Measurements from ENCODE around the gene NAA40. TPM values are rescaled to one million over a fixed set of nuclear protein-coding genes. Genes with fewer than 3 reads are reported as not detected.

Gene NAA40
- total RNA-seq, 2 experiments from 2014 or later = 13.7 to 15.9 TPM

DNA sequence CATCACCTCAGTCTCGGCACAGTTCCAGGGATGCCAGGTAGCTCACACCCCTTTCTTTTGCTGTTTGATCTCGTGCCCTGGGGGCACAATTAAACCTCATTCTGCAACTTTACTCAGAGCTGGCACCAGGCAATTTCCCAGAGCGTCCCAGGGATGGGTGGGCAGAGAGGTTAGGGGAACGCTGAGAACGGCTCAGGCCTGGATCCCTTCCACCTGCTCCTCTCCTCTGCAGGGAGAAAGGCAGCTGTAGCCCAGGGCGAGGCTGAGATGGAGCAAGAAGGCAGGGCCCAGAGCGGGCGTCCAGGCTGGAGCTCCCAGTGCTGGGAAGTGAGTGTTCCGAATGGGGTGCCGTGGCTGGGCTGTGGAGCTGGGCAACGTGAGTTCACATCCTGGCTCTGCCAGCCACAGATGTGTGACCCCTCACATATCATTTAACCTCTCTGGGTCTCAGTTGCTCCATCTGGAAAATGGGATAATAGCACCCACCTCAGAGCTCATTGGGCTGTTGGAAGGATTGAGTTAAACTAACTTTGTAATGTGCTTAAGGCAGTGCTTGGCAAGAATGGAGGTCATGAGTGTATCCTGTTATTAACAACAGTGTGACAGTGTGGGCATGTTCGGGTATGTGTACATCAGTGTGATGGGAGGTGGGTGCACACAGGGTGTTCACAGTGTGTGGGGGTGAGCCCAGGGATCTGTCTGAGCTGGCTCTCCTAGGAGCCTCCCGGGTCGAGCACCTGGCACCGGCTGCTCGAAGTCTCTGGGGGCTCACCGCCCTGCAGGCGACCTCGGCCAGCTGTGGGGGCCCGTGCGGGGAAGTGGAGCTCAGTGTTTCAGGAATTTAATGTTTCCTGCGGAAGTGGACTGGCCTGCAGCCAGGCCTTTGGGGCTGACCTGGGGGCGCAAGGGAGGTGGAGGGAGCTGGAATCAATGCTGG, 63.0 kb downstream of the NAA40 start:
- H3K9me3 Mint-ChIP-seq (ENCODE audit: low read depth) = no peaks in the 10 kb centered on the region
- peaks cover 3% of the 10 kb centered on the region for H3K4me1 Mint-ChIP-seq
- CTCF ChIA-PET = interaction anchor here (0.6 to 3.0 kb wide), 18 partner anchors 7 to 595 kb away, joined by 3 to 80 read pairs (median 4); no protein-coding TSS in a partner anchor
- H3K4me3 Mint-ChIP-seq = no peak overlapping the region
- no peak for ATAC-seq
- H3K27ac Mint-ChIP-seq = no peak overlapping the region
- no peak for DNase-seq
- peaks cover 7% of the 10 kb centered on the region for H3K27me3 Mint-ChIP-seq
- peaks cover 8% of the 10 kb centered on the region for H3K36me3 Mint-ChIP-seq (ENCODE audit: low read depth)
- POLR2A ChIA-PET = no interaction called here
- intact Hi-C loops (cut with DNase I, micrococcal nuclease) = loop anchor here in 1 of 2 experiments (2.0 kb wide), 1 partner anchor 59 kb away; no protein-coding TSS in a partner anchor

DNA sequence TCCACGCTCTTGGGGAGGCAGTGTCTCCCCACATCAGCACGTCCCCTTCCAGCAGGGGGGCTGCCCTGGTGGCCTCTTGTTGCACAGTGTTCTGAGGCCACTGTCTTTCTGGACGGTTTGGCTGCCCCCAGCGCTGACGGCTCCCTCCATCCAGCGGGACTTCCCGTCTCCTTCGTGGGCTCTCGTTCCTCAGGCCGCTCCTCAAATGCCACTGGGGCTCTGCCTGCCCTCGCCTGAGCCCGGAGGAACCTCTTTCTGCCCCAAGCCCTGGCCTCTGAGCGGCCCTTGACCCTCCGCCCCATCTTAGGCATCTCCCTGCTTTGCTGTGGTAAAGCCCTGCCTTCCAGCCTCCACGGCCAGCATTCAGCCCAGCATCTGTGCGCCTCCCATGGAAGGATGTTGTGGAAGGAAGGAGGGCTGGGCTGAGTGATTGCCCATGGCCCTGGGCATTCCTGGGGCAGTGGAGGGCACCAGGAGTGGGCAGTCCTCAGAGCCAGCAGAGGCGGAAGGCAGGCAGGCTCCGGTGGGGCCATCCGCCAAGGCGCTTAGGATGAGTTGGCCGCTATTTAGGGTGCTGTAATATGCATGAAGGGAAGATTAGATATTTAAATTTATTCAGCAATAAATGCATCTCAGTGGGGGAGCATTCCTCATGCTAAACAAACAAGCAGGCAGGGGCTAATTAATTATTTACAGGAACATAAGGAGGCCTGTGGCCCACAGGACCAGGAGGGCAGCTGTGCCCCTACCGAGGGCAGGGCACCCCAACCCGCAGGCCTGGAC, 65.2 kb downstream of the NAA40 start:
- CTCF ChIA-PET = no interaction called here
- ATAC-seq (no peak), DNase-seq (no peak)
- H3K4me1 Mint-ChIP-seq = peaks cover 8% of the 10 kb centered on the region
- POLR2A ChIA-PET = no interaction called here
- H3K4me3 Mint-ChIP-seq = no peak overlapping the region
- H3K27ac Mint-ChIP-seq = no peak overlapping the region
- no peaks in the 10 kb centered on the region for H3K9me3 Mint-ChIP-seq (ENCODE audit: low read depth)
- peaks cover 24% of the 10 kb centered on the region for H3K27me3 Mint-ChIP-seq
- intact Hi-C loops (cut with DNase I, micrococcal nuclease) = no loop called here
- H3K36me3 Mint-ChIP-seq (ENCODE audit: low read depth) = no peaks in the 10 kb centered on the region

DNA sequence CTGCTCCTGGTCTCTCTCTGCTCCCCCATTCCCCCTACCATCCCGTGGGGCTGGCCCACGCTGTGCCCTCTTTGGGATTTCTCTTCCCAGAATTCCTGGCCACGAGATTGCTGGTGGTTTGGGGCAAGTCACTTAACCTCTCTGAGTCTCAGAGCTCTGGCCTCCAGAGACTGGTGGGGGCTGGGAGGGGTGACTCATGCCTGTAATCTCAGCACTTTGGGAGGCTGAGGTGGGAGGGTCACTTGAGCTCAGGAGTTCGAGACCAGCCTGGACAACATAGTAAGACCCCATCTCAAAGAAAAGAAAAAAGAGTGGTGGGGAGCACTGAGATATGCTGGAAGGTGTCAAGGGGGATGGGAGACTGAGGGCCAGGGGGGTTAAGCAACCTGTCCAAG, 65.8 kb downstream of the NAA40 start:
- ChIA-PET POLR2A (no interaction called here), CTCF (no interaction called here)
- intact Hi-C loops (cut with DNase I, micrococcal nuclease) = no loop called here
- ATAC-seq = no peak
- Mint-ChIP-seq H3K4me1 (peaks cover 8% of the 10 kb centered on the region), H3K4me3 (no peak overlapping the region), H3K27me3 (peaks cover 25% of the 10 kb centered on the region), H3K9me3 (ENCODE audit: low read depth) (no peaks in the 10 kb centered on the region), H3K27ac (no peak overlapping the region), H3K36me3 (ENCODE audit: low read depth) (no peaks in the 10 kb centered on the region)
- no peak for DNase-seq

DNA sequence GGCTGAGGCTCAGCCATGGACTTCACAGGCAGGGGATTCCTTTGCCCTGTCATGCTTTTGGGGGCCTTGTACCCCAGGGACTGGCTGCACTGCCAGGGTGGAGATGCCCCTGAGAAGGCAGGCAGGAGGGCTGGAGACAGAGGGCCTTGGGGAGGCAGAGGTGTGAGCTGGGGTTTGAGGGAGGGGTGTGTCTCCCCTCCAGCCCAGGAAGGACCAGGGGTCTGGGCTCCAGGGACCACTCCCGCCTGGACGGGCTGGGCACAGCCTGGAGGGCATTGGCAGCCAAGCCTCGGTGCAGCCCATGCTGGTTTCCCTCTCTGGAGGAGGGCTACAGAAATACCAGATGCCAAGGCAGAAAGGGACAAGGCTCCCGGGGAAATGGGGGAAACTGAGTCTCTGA, 66.9 kb downstream of the NAA40 start:
- ChIA-PET CTCF (no interaction called here), POLR2A (no interaction called here)
- no peak for DNase-seq
- H3K27ac Mint-ChIP-seq = no peak overlapping the region
- H3K27me3 Mint-ChIP-seq = peaks cover 27% of the 10 kb centered on the region
- H3K36me3 Mint-ChIP-seq (ENCODE audit: low read depth) = peaks cover 4% of the 10 kb centered on the region
- intact Hi-C loops (cut with DNase I, micrococcal nuclease) = no loop called here
- H3K4me3 Mint-ChIP-seq = no peak overlapping the region
- H3K4me1 Mint-ChIP-seq = peaks cover 6% of the 10 kb centered on the region
- H3K9me3 Mint-ChIP-seq (ENCODE audit: low read depth) = peaks cover 7% of the 10 kb centered on the region
- no peak for ATAC-seq

DNA sequence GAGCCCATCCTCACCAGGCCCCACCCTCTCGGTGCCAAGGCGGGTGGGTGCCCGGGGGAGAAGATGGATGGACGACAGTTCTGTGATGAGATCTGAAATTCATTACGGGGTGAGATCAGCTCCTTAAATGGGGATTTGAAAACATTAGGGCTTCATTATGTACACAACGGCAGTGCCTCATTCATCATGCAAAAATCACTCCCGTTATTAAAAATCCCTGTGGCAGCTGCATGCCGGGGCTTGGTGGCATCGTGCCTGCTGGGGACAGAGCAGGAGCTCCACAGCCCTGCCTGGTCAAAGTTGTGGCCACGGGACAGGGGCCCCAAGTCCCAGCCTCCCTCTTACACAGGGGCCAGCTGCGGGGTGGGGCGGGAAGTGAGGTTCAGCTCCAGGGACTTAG, 67.6 kb downstream of the NAA40 start:
- H3K27me3 Mint-ChIP-seq = peaks cover 25% of the 10 kb centered on the region
- peaks cover 6% of the 10 kb centered on the region for H3K36me3 Mint-ChIP-seq (ENCODE audit: low read depth)
- intact Hi-C loops (cut with DNase I, micrococcal nuclease) = no loop called here
- no peak for DNase-seq
- peaks cover 6% of the 10 kb centered on the region for H3K4me1 Mint-ChIP-seq
- ATAC-seq = no peak
- H3K9me3 Mint-ChIP-seq (ENCODE audit: low read depth) = peaks cover 12% of the 10 kb centered on the region
- no peak overlapping the region for H3K4me3 Mint-ChIP-seq
- H3K27ac Mint-ChIP-seq = no peak overlapping the region
- ChIA-PET POLR2A (no interaction called here), CTCF (interaction anchor here (1.7 kb wide), 1 partner anchor 144 kb away, joined by 5 read pairs; no protein-coding TSS in a partner anchor)

Other genes with a start within 250 kb of the NAA40 start
- gene ZFTA, start 170.2 kb upstream of the NAA40 start, total RNA-seq = 1 to 10 TPM; 1.5 to 1.7 TPM
- gene SPINDOC, start 125.5 kb upstream of the NAA40 start, total RNA-seq = 10 to 100 TPM; 25.7 to 26.2 TPM
- gene MARK2, start 99.9 kb upstream of the NAA40 start, total RNA-seq = 10 to 100 TPM; 24.3 to 24.9 TPM
- under 1 TPM; 0.37 TPM for gene RCOR2, start 21.8 kb upstream of the NAA40 start, total RNA-seq
- gene COX8A, start 35.6 kb downstream of the NAA40 start, total RNA-seq = 100 to 1,000 TPM; 413 to 454 TPM
- 10 to 100 TPM; 77.4 to 86.1 TPM for gene OTUB1, start 47.4 kb downstream of the NAA40 start, total RNA-seq
- under 1 TPM; 0.21 to 0.25 TPM for gene FLRT1, start 96.9 kb downstream of the NAA40 start, total RNA-seq
- 10 to 100 TPM; 26.4 to 28.6 TPM for gene MACROD1, start 227.1 kb downstream of the NAA40 start, total RNA-seq
- 100 to 1,000 TPM; 398 to 403 TPM for gene STIP1, start 247.2 kb downstream of the NAA40 start, total RNA-seq